D721Med (cell line): Measurements from ENCODE around the gene INHA.
A peak's percentile ranks its signal among the peaks of the same experiment; 100 is the strongest.

Experiments used
- DNase-seq: peaks from one replicate; pipeline ENCODE4 v3.0.0; 2011; ENCODE audit warnings: low spot score; ENCODE audit not compliant: insufficient read length
- FAIRE-seq: peaks from 2 replicates; lab custom pipeline; 2011; peaks lifted over from hg19 to GRCh38; lab: Jason Lieb, UNC
- CTCF ChIP-seq: IDR thresholded peaks from 2 replicates; pipeline ENCODE4 v1.5.1; 2012; ENCODE audit warnings: mild to moderate bottlenecking, control low read depth; ENCODE audit not compliant: insufficient read depth; ENCODE audit errors: missing control alignments

Gene INHA

GRCh38 chr2:219527472-219527871, 44.6 kb upstream of the INHA start:
- no peak for TF ChIP-seq CTCF
- DNase-seq (no peak), FAIRE-seq (no peak)

- FAIRE-seq: no peak
These were observed 41.8 kb upstream of the INHA start for GRCh38 chr2:219530048-219530963.

GRCh38 chr2:219531639-219532377, 40.3 kb upstream of the INHA start:
- DNase-seq (no peak), FAIRE-seq (no peak)
- TF ChIP-seq CTCF: no peak

More at GRCh38 chr2:219530048-219530963, 41.8 kb upstream of the INHA start:
- peak; percentile 99 for DNase-seq
- peak; percentile 89 for TF ChIP-seq CTCF

GRCh38 chr2:219532378-219532649, 39.8 kb upstream of the INHA start:
- no peak for TF ChIP-seq CTCF
- FAIRE-seq: no peak
- no peak for DNase-seq

- FAIRE-seq: no peak
- no peak for TF ChIP-seq CTCF
- no peak for DNase-seq
These were observed 38.0 kb upstream of the INHA start for GRCh38 chr2:219533930-219534661.

- FAIRE-seq (no peak), DNase-seq (no peak)
- no peak for TF ChIP-seq CTCF
These were observed 35.7 kb upstream of the INHA start for GRCh38 chr2:219536425-219536824.
